ENCODE results near the gene HMX3. TPM values are rescaled to one million over a fixed set of nuclear protein-coding genes. Genes with fewer than 3 reads are reported as not detected.

The HMX3 gene
- total RNA-seq, result not detected in 2 replicates

- DNase-seq (ENCODE audit: low read depth, low spot score), result no peak
Measured at GRCh38 chr10:123135415-123136141, at the start of gene HMX3. Gene HMX3 (plus strand): TSS chr10:123135970. CDS start chr10:123136051, 81 bp downstream.

GRCh38 chr10:123086281-123086680, 49.5 kb upstream of the HMX3 start:
- DNase-seq (ENCODE audit: low read depth, low spot score), result no peak

- no peak for DNase-seq (ENCODE audit: low read depth, low spot score)
Measured at GRCh38 chr10:123087348-123087747, 48.4 kb upstream of the HMX3 start.

GRCh38 chr10:123087786-123088185, 48.0 kb upstream of the HMX3 start:
- no peak for DNase-seq (ENCODE audit: low read depth, low spot score)

GRCh38 chr10:123092635-123093414, 42.9 kb upstream of the HMX3 start:
- DNase-seq (ENCODE audit: low read depth, low spot score), result no peak

- no peak for DNase-seq (ENCODE audit: low read depth, low spot score)
Measured at GRCh38 chr10:123093489-123093888, 42.3 kb upstream of the HMX3 start.

- no peak for DNase-seq (ENCODE audit: low read depth, low spot score)
Measured at GRCh38 chr10:123096452-123096851, 39.3 kb upstream of the HMX3 start.

GRCh38 chr10:123097039-123097438, 38.7 kb upstream of the HMX3 start:
- no peak for DNase-seq (ENCODE audit: low read depth, low spot score)

GRCh38 chr10:123100030-123100762, 35.6 kb upstream of the HMX3 start:
- DNase-seq (ENCODE audit: low read depth, low spot score), result no peak

- DNase-seq (ENCODE audit: low read depth, low spot score), result no peak
Measured at GRCh38 chr10:123101872-123102271, 33.9 kb upstream of the HMX3 start.

GRCh38 chr10:123102673-123103072, 33.1 kb upstream of the HMX3 start:
- DNase-seq (ENCODE audit: low read depth, low spot score), result no peak

- no peak for DNase-seq (ENCODE audit: low read depth, low spot score)
Measured at GRCh38 chr10:123103944-123104343, 31.8 kb upstream of the HMX3 start.

- no peak for DNase-seq (ENCODE audit: low read depth, low spot score)
Measured at GRCh38 chr10:123109466-123109865, 26.3 kb upstream of the HMX3 start.

GRCh38 chr10:123117644-123118417, 17.9 kb upstream of the HMX3 start:
- no peak for DNase-seq (ENCODE audit: low read depth, low spot score)

- no peak for DNase-seq (ENCODE audit: low read depth, low spot score)
Measured at GRCh38 chr10:123119081-123119480, 16.7 kb upstream of the HMX3 start.

- no peak for DNase-seq (ENCODE audit: low read depth, low spot score)
Measured at GRCh38 chr10:123126246-123126645, 9.5 kb upstream of the HMX3 start.

- DNase-seq (ENCODE audit: low read depth, low spot score), result no peak
Measured at GRCh38 chr10:123129618-123130271, 6.0 kb upstream of the HMX3 start.

GRCh38 chr10:123132576-123133477, 2.9 kb upstream of the HMX3 start:
- peak; percentile 26 for DNase-seq (ENCODE audit: low read depth, low spot score)

- DNase-seq (ENCODE audit: low read depth, low spot score), result no peak
Measured at GRCh38 chr10:123133541-123134342, 2.0 kb upstream of the HMX3 start.
